Kidney epithelial cell (primary cell): ENCODE measurements around the gene CPA4. TPM values are rescaled to one million over a fixed set of nuclear protein-coding genes. Genes with fewer than 3 reads are reported as not detected.

Experiments used
- DNase-seq: peaks from one replicate; pipeline ENCODE4 v3.0.0-alpha.2; 2010; ENCODE audit warnings: low read depth
- H3K27me3 ChIP-seq: 2 replicates; pipeline ENCODE4 v1.6.0; 2011; ENCODE audit warnings: low read length; ENCODE audit not compliant: control insufficient read depth, insufficient read depth
- H3K36me3 ChIP-seq: 2 replicates; pipeline ENCODE4 v1.5.1; 2011; ENCODE audit warnings: low read length; ENCODE audit not compliant: control insufficient read depth, insufficient read depth
- H3K4me3 ChIP-seq: 2 replicates; pipeline ENCODE4 v1.5.1; 2011; ENCODE audit warnings: low read depth, mild to moderate bottlenecking, control low read depth, low read length
- total RNA-seq: library from RNA; depleted of rRNA; stranded (reverse); fragments of >200 nt; gene quantifications from 2 replicates; pipeline ENCODE4 v1.2.3, GENCODE V29; 2015
- TF ChIP-seq, protein P1 (sequence below): IDR thresholded peaks from 2 replicates; pipeline ENCODE4 v1.5.1; 2011; ENCODE audit warnings: mild to moderate bottlenecking, moderate library complexity, low read length, control low read depth, inconsistent platforms; ENCODE audit not compliant: insufficient read depth, poor library complexity, severe bottlenecking

Gene CPA4
- total RNA-seq, 1 donor from 2014 or later = 0.25 TPM

DNA sequence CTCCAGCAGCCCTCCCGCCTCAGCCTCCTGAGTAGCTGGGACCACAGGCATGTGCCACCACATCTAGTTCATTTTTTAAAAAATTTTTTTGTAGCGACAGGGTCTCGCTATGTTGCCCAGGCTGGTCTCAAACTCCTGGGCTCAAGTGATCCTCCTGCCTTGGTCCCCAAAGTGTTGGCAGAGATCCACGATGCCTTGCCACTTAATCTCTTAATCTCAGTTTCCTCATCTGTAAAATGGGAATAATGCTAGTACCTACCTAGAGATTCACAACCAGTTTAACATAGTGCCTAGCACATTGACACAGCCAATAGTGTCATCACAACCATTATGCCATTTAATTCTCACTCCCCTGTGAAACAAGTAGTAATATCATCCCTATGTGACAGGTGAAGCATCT lies 4.8 kb upstream of the CPA4 start:
- TF ChIP-seq, protein P1, sequence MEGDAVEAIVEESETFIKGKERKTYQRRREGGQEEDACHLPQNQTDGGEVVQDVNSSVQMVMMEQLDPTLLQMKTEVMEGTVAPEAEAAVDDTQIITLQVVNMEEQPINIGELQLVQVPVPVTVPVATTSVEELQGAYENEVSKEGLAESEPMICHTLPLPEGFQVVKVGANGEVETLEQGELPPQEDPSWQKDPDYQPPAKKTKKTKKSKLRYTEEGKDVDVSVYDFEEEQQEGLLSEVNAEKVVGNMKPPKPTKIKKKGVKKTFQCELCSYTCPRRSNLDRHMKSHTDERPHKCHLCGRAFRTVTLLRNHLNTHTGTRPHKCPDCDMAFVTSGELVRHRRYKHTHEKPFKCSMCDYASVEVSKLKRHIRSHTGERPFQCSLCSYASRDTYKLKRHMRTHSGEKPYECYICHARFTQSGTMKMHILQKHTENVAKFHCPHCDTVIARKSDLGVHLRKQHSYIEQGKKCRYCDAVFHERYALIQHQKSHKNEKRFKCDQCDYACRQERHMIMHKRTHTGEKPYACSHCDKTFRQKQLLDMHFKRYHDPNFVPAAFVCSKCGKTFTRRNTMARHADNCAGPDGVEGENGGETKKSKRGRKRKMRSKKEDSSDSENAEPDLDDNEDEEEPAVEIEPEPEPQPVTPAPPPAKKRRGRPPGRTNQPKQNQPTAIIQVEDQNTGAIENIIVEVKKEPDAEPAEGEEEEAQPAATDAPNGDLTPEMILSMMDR = no peak
- Histone ChIP-seq H3K27me3 (no peaks in the 10 kb centered on the region), H3K4me3 (no peak overlapping the region), H3K36me3 (no peaks in the 10 kb centered on the region)
- DNase-seq = no peak

DNA sequence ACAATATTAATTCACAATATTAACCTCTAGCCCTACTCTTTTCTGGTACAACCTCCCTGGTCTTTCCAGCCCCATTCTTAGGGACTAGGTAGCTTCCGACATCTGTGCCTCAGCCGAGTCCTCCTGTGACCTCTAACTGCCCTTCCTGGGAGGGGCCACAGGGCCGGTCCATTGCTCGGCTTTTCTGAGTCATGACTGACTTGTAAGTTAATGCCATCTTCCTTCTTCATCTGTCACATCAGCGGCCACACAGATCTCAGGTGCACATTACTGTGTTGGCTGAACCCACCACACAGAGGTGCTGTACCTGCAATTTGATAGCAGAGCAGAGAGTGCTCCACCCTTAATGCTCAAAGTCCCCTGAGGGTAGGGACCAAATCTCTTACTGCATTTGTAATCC lies 4.1 kb upstream of the CPA4 start:
- no peak for DNase-seq

DNA sequence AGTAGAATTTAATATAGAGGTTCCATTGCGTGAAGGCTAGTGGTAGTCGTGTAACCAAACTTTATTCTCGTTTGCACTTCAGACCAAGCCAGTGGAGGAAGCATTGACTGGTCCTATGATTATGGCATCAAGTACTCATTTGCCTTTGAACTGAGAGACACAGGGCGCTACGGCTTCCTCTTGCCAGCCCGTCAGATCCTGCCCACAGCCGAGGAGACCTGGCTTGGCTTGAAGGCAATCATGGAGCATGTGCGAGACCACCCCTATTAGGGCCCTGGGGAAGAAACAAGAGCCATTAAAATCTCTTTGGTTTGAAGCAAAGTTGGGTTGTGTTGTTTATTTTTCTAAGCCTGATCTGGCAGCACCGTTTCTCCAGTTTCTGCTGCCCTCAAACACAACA lies 3.5 kb upstream of the CPA4 start:
- H3K36me3 ChIP-seq = no peaks in the 10 kb centered on the region
- no peak for DNase-seq
- no peaks in the 10 kb centered on the region for H3K27me3 ChIP-seq
- H3K4me3 ChIP-seq = no peak overlapping the region
- TF ChIP-seq, protein P1 = no peak

More for the DNA sequence above, 4.1 kb upstream of the CPA4 start:
- Histone ChIP-seq H3K27me3 (no peaks in the 10 kb centered on the region), H3K4me3 (no peak overlapping the region), H3K36me3 (no peaks in the 10 kb centered on the region)
- TF ChIP-seq, protein P1 = no peak

DNA sequence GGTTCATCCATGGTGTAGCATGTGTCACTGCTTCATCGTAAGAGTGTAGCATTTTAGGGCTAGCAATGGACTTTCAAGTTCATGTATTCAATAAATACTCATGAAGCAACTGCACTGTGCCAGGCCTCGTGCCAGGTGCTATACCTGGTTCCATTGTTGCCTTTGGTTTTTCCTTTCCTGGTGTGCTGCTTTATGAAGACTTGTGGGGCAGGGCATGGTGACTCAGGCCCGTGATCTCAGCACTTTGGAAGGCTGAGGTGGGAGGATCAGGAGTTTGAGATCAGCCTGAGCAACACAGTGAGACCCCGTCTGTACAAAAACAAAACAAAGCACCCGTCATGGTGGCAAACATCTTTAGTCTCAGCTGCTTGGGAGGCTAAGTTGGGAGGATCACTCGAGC lies 2.2 kb upstream of the CPA4 start:
- Histone ChIP-seq H3K4me3 (no peak overlapping the region), H3K36me3 (no peaks in the 10 kb centered on the region), H3K27me3 (no peaks in the 10 kb centered on the region)
- TF ChIP-seq, protein P1 = no peak
- peak; percentile 74 for DNase-seq

DNA sequence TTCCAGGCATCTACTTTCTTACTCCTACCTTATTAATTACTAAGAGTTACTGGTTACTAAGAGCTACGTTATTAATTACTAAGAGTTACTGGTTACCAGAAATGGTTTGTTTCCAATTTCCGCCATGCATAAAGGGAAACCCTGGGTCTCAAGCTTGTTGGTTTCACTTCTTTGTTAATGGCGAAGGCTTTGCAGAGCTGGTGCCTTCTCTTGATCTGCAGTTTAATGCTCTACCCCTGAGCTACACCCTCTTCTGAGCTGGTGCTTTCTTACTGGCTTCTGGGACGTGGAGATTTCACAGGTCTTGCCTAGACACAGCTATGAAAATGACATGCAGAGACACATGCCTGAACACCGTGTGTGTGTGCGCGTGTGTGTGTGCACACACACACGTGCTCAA lies 560 bp downstream of the CPA4 start:
- no peak overlapping the region for H3K4me3 ChIP-seq
- H3K36me3 ChIP-seq = no peaks in the 10 kb centered on the region
- TF ChIP-seq, protein P1 = no peak
- DNase-seq = no peak
- H3K27me3 ChIP-seq = no peaks in the 10 kb centered on the region

DNA sequence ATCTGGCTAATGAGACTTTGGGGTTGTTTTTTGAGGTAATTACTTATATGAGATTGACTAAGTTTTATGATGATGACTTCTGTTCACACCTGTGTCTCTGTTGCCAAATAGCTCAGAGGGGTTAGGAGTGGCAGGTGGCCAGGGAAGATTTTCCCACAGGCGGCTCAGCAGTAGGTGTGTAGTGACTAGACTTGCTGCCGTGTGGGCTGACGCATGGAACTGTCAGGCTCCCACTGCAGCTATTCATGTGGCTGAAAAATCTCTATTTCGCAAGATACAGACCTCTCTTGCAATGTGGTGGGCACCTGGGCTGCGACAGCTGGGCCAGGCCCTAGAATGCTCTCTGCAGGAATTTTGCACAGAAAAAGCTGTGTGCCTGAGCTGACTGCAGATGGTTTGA lies 1.4 kb downstream of the CPA4 start:
- DNase-seq = no peak
- TF ChIP-seq, protein P1 = no peak

More for the DNA sequence above, 1.4 kb downstream of the CPA4 start:
- Histone ChIP-seq H3K27me3 (no peaks in the 10 kb centered on the region), H3K36me3 (no peaks in the 10 kb centered on the region), H3K4me3 (no peak overlapping the region)
